ENCODE results near the gene CYP27C1. TPM values are rescaled to one million over a fixed set of nuclear protein-coding genes. Genes with fewer than 3 reads are reported as not detected.
A peak's percentile ranks its signal among the peaks of the same experiment; 100 is the strongest.

CYP27C1 gene, protein sequence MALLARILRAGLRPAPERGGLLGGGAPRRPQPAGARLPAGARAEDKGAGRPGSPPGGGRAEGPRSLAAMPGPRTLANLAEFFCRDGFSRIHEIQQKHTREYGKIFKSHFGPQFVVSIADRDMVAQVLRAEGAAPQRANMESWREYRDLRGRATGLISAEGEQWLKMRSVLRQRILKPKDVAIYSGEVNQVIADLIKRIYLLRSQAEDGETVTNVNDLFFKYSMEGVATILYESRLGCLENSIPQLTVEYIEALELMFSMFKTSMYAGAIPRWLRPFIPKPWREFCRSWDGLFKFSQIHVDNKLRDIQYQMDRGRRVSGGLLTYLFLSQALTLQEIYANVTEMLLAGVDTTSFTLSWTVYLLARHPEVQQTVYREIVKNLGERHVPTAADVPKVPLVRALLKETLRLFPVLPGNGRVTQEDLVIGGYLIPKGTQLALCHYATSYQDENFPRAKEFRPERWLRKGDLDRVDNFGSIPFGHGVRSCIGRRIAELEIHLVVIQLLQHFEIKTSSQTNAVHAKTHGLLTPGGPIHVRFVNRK
- under 1 TPM in 3 of 6 donors, not detected in 3; 0.03 to 0.09 (median 0.03) TPM for total RNA-seq
- under 1 TPM; 0.02 to 0.04 TPM for polyA plus RNA-seq

DNA sequence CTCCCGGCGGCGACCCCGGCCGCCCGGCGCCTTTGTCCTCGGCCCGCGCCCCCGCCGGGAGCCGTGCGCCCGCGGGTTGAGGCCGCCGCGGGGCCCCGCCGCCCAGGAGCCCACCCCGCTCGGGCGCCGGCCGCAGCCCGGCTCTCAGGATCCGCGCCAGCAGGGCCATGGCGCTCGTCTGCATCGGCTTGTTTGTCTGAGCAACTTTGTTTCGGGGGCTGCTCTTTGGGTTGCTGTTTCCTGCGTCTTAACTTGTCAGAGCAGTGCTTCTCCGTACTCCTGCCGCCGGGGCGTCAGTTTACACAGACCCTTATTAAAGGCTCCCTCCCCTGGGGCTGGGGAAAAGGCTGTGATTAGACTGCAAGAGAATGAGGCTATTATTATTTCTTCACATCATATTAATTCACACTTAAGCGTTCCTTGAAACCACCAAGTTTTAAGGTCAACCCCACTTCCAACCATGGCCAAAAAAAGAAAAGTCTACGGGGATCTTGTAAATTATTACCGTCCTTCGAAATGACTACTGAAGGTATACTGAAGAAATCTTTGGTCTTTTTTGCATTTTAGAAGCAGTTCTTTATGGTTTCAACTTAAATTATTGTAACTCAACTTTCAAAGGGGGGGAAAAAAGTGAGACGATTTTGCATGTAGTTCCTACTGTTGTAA, at the start of gene CYP27C1:
TSS of gene CYP27C1 (minus strand) at position 198 of the 666 bp plus-strand sequence. CDS start at position 169, 29 bp downstream.
- no peak for FAIRE-seq
- Histone ChIP-seq H3K27me3 (peaks cover 0 to 11% (median 4%) of the 10 kb centered on the region in 4 donors), H3K4me3 (peak within 1 kb of the TSS; percentile 4 to 48 (median 33)), H3K36me3 (no peaks in the 10 kb centered on the region), H3K27ac (no peak within 1 kb of the TSS), H3K4me1 (peaks cover 0 to 12% (median 0%) of the 10 kb centered on the region in 3 donors), H3K9me3 (no peaks in the 10 kb centered on the region)
- TF ChIP-seq, protein P1, sequence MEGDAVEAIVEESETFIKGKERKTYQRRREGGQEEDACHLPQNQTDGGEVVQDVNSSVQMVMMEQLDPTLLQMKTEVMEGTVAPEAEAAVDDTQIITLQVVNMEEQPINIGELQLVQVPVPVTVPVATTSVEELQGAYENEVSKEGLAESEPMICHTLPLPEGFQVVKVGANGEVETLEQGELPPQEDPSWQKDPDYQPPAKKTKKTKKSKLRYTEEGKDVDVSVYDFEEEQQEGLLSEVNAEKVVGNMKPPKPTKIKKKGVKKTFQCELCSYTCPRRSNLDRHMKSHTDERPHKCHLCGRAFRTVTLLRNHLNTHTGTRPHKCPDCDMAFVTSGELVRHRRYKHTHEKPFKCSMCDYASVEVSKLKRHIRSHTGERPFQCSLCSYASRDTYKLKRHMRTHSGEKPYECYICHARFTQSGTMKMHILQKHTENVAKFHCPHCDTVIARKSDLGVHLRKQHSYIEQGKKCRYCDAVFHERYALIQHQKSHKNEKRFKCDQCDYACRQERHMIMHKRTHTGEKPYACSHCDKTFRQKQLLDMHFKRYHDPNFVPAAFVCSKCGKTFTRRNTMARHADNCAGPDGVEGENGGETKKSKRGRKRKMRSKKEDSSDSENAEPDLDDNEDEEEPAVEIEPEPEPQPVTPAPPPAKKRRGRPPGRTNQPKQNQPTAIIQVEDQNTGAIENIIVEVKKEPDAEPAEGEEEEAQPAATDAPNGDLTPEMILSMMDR (IDR thresholded peaks at IDR 0.05), result no peak
- DNase-seq, result no peak
- intact Hi-C loops (cut with DNase I), result no loop called here
- peak; percentile 13 to 62 (median 46) for ATAC-seq
- 1 to 2% methylated on average over 40 to 43 of the region's 43 CpGs for WGBS, 2 donors

DNA sequence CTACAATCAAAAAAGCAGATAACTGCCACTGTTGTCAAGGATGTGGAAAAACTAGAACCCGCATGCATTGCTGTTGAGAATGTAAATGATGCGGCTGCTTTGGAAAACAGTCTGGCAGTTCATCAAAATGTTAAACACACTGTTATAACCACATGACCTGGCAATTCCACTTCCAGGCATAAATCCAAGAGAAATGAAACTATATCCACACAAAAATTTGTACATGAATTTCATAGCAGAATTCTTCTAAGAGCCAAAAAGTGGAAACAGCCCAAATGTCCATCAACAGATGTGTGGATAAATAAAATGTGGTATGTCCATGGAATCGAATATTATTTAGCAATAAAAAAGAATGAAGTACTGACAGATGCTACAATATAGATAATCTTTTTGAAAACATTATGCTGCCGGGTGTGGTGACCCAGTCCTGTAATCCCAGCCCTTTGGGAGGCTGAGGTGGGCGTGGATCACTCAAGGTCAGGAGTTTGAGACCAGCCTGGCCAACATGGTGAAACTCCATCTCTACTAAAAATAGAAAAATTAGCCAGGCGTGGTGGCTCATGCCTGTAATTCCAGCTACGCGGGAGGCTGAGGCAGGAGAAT, 41.8 kb upstream of the CYP27C1 start:
- Histone ChIP-seq H3K9me3 (no peaks in the 10 kb centered on the region), H3K4me1 (no peaks in the 10 kb centered on the region), H3K27me3 (no peaks in the 10 kb centered on the region), H3K27ac (no peak overlapping the region), H3K36me3 (peaks cover 3 to 38% (median 18%) of the 10 kb centered on the region in 3 donors), H3K4me3 (no peak overlapping the region)
- 94 to 98% methylated on average over 8 of the region's 8 CpGs for WGBS, 2 donors
- TF ChIP-seq, protein P1 (IDR thresholded peaks at IDR 0.05), result no peak
- ATAC-seq (no peak), DNase-seq (no peak), FAIRE-seq (no peak)
- intact Hi-C loops (cut with DNase I), result no loop called here

DNA sequence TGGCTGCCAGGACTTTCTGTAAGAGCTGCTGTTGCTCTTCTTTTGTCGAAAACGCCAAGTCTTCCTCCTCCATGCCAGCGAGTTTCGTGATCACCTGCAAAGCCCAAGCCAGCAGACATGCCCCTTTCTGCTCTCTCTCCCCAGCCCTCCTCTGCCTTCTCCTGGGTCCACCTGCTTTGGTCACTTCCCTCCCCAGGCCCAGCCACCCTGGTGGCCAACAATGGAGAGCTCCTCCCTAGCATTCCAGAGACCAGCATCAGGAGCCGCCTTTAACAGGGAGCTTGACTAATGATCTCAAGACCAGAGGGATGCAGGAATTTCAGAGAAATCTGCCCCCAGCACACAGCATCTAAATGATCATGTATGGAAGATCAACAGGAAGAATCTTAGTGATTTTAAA, 39.3 kb upstream of the CYP27C1 start:
- no peak for FAIRE-seq
- Histone ChIP-seq H3K27ac (no peak overlapping the region), H3K4me1 (no peaks in the 10 kb centered on the region), H3K27me3 (no peaks in the 10 kb centered on the region), H3K36me3 (peaks cover 3 to 35% (median 18%) of the 10 kb centered on the region in 3 donors), H3K4me3 (no peak overlapping the region), H3K9me3 (no peaks in the 10 kb centered on the region)
- intact Hi-C loops (cut with DNase I), result no loop called here
- no peak for ATAC-seq
- 93 to 97% methylated on average over 5 of the region's 5 CpGs for WGBS, 2 donors
- TF ChIP-seq, protein P1 (IDR thresholded peaks at IDR 0.05), result no peak
- no peak for DNase-seq

DNA sequence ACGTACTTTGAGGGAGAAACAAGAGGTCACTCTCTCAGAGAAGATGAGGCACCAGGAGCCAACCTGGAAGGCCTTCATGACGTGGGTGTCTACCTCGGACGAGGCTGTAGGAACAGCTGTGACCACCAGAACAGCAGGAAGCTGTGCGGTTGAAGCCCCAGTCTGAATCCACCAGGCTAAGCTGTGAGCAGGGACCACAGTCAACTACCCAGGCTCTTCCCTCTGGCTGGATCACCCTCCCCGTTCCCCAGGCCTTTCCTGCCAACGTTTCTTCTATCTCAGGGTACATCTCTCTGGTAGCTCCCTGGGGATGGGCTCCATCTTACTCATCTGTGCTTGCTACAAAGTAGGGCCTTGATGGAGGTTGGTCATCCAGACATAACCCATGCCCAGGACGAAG, 36.8 kb upstream of the CYP27C1 start:
- TF ChIP-seq, protein P1 (IDR thresholded peaks at IDR 0.05), result no peak
- no peak for ATAC-seq
- no peak overlapping the region for H3K27ac ChIP-seq
- no peak overlapping the region for H3K4me3 ChIP-seq
- intact Hi-C loops (cut with DNase I), result no loop called here
- H3K9me3 ChIP-seq, result no peaks in the 10 kb centered on the region
- no peaks in the 10 kb centered on the region for H3K27me3 ChIP-seq
- H3K4me1 ChIP-seq, result no peaks in the 10 kb centered on the region
- no peak for FAIRE-seq
- 80 to 84% methylated on average over 8 of the region's 8 CpGs for WGBS, 2 donors
- no peak for DNase-seq
- peaks cover 3 to 31% (median 18%) of the 10 kb centered on the region in 3 donors for H3K36me3 ChIP-seq

Data from pancreas (tissue), 10 donors.